ENCODE measurements around the gene SCYGR5. TPM values are rescaled to one million over a fixed set of nuclear protein-coding genes. Genes with fewer than 3 reads are reported as not detected.

The SCYGR5 gene
- total RNA-seq, 4 donors from 2014 or later, result not detected

- TF ChIP-seq POLR2AphosphoS5 (IDR thresholded peaks at IDR 0.05) (no peak), CTCF (IDR thresholded peaks at IDR 0.05) (no peak), EP300 (IDR thresholded peaks at IDR 0.05) (no peak), POLR2A (IDR thresholded peaks at IDR 0.05) (no peak)
- Histone ChIP-seq H3K36me3 (no peaks in the 10 kb centered on the region), H3K9me3 (peaks cover 0 to under 1% (median 0%) of the 10 kb centered on the region in 3 donors), H3K27ac (no peak overlapping the region), H3K27me3 (no peaks in the 10 kb centered on the region), H3K4me3 (no peak overlapping the region), H3K4me1 (no peaks in the 10 kb centered on the region)
- no peak for ATAC-seq
- 79 to 86% methylated on average over 3 of the region's 3 CpGs for WGBS, 2 donors (ENCODE audit: low coverage in 1 of 2)
Observed at GRCh38 chr2:227627769-227628168, 38.8 kb upstream of the SCYGR5 start.

- H3K4me1 ChIP-seq, result no peaks in the 10 kb centered on the region
- H3K27ac ChIP-seq, result no peak overlapping the region
- H3K4me3 ChIP-seq, result no peak overlapping the region
- H3K36me3 ChIP-seq, result no peaks in the 10 kb centered on the region
- TF ChIP-seq POLR2AphosphoS5 (IDR thresholded peaks at IDR 0.05), result no peak
- TF ChIP-seq CTCF (IDR thresholded peaks at IDR 0.05), result no peak
- no peak for TF ChIP-seq EP300 (IDR thresholded peaks at IDR 0.05)
- no peak for TF ChIP-seq POLR2A (IDR thresholded peaks at IDR 0.05)
- 43 to 60% methylated on average over 4 to 7 of the region's 7 CpGs for WGBS, 2 donors (ENCODE audit: low coverage in 1 of 2)
- no peak for ATAC-seq
- no peaks in the 10 kb centered on the region for H3K9me3 ChIP-seq
- no peaks in the 10 kb centered on the region for H3K27me3 ChIP-seq
Observed at GRCh38 chr2:227629435-227629834, 37.2 kb upstream of the SCYGR5 start.

- Histone ChIP-seq H3K36me3 (no peaks in the 10 kb centered on the region), H3K9me3 (no peaks in the 10 kb centered on the region), H3K4me3 (no peak overlapping the region), H3K27me3 (no peaks in the 10 kb centered on the region), H3K4me1 (no peaks in the 10 kb centered on the region), H3K27ac (no peak overlapping the region)
- WGBS, 2 donors (ENCODE audit: low coverage in 1 of 2), result 24 to 49% methylated on average over 3 of the region's 3 CpGs
- ATAC-seq, result no peak
- TF ChIP-seq CTCF (IDR thresholded peaks at IDR 0.05) (no peak), EP300 (IDR thresholded peaks at IDR 0.05) (no peak)
Observed at GRCh38 chr2:227630322-227630721, 36.3 kb upstream of the SCYGR5 start.

GRCh38 chr2:227632827-227633226, 33.8 kb upstream of the SCYGR5 start:
- Histone ChIP-seq H3K4me1 (no peaks in the 10 kb centered on the region), H3K4me3 (no peak overlapping the region), H3K27me3 (no peaks in the 10 kb centered on the region), H3K27ac (no peak overlapping the region), H3K9me3 (no peaks in the 10 kb centered on the region), H3K36me3 (no peaks in the 10 kb centered on the region)
- WGBS, 2 donors (ENCODE audit: low coverage in 1 of 2), result 73 to 81% methylated on average over 6 of the region's 6 CpGs
- no peak for TF ChIP-seq POLR2AphosphoS5 (IDR thresholded peaks at IDR 0.05)
- no peak for TF ChIP-seq CTCF (IDR thresholded peaks at IDR 0.05)
- TF ChIP-seq POLR2A (IDR thresholded peaks at IDR 0.05), result no peak
- TF ChIP-seq EP300 (IDR thresholded peaks at IDR 0.05), result no peak
- ATAC-seq, result no peak

GRCh38 chr2:227634201-227634600, 32.4 kb upstream of the SCYGR5 start:
- ATAC-seq, result no peak
- no peaks in the 10 kb centered on the region for H3K4me1 ChIP-seq
- 33 to 42% methylated on average over 3 of the region's 3 CpGs for WGBS, 2 donors (ENCODE audit: low coverage in 1 of 2)
- H3K27ac ChIP-seq, result no peak overlapping the region
- H3K4me3 ChIP-seq, result no peak overlapping the region
- H3K9me3 ChIP-seq, result no peaks in the 10 kb centered on the region
- no peak for TF ChIP-seq EP300 (IDR thresholded peaks at IDR 0.05)
- H3K27me3 ChIP-seq, result no peaks in the 10 kb centered on the region
- no peaks in the 10 kb centered on the region for H3K36me3 ChIP-seq

GRCh38 chr2:227642656-227643055, 23.9 kb upstream of the SCYGR5 start:
- Histone ChIP-seq H3K9me3 (no peaks in the 10 kb centered on the region), H3K27ac (no peak overlapping the region), H3K36me3 (no peaks in the 10 kb centered on the region), H3K4me1 (no peaks in the 10 kb centered on the region), H3K4me3 (no peak overlapping the region), H3K27me3 (no peaks in the 10 kb centered on the region)
- WGBS, 2 donors (ENCODE audit: low coverage in 1 of 2), result 0 to 14% methylated on average over 2 of the region's 2 CpGs
- ATAC-seq, result no peak
- no peak for TF ChIP-seq POLR2A (IDR thresholded peaks at IDR 0.05)
- TF ChIP-seq POLR2AphosphoS5 (IDR thresholded peaks at IDR 0.05), result no peak
- no peak for TF ChIP-seq CTCF (IDR thresholded peaks at IDR 0.05)
- TF ChIP-seq EP300 (IDR thresholded peaks at IDR 0.05), result no peak

Measured in gastroesophageal sphincter (tissue), 4 donors.